ENCODE results near the gene ITGAV. TPM values are rescaled to one million over a fixed set of nuclear protein-coding genes. Genes with fewer than 3 reads are reported as not detected.

ITGAV gene
- total RNA-seq, 3 donors from 2014 or later, result 107 to 125 (median 117) TPM

DNA sequence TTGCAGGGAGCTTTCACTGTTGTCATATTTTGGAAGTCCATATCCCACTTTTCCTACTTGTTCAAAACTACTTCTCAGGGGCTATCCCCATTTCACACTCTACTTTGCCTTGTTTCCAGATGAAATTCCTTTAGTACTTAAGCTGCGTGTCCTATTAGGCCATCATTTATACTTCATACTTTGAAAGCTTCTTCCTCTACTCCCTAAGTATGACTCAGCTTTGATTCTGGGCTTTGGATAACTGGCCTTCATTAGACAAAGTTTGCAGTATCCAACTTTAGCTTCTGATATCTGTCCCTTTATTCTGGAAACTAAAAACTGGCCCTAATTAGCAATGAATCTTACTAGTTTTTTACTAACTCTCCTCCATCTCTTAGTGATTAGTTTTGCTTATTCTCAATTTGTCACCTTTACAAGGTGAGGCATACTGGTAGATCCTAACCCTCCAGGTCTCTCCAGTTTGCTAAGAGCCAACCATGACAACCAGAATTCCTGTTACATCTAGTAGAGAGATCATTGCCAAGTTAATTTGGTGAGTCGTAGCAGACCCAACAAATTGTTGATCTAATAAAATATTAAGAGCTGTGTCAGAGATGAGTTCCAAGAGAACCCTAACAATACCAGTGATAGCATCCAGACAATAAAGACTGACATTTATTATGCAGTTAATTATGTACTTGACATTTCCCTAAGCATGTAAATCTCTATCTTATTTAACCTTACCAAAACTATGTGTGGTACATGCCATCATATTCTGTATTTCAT lies 31.2 kb upstream of the ITGAV start:
- H3K4me3 ChIP-seq, result no peak overlapping the region
- no peak for DNase-seq (ENCODE audit: low spot score in 2 of 2)
- H3K27me3 ChIP-seq, result no peaks in the 10 kb centered on the region
- H3K4me1 ChIP-seq, result no peaks in the 10 kb centered on the region
- H3K36me3 ChIP-seq, result no peaks in the 10 kb centered on the region
- no peaks in the 10 kb centered on the region for H3K9me3 ChIP-seq
- intact Hi-C loops (cut with DNase I; ENCODE audit: low total_unique reads), result no loop called here
- no peak for TF ChIP-seq POLR2A (IDR thresholded peaks at IDR 0.05)
- TF ChIP-seq, protein P1, sequence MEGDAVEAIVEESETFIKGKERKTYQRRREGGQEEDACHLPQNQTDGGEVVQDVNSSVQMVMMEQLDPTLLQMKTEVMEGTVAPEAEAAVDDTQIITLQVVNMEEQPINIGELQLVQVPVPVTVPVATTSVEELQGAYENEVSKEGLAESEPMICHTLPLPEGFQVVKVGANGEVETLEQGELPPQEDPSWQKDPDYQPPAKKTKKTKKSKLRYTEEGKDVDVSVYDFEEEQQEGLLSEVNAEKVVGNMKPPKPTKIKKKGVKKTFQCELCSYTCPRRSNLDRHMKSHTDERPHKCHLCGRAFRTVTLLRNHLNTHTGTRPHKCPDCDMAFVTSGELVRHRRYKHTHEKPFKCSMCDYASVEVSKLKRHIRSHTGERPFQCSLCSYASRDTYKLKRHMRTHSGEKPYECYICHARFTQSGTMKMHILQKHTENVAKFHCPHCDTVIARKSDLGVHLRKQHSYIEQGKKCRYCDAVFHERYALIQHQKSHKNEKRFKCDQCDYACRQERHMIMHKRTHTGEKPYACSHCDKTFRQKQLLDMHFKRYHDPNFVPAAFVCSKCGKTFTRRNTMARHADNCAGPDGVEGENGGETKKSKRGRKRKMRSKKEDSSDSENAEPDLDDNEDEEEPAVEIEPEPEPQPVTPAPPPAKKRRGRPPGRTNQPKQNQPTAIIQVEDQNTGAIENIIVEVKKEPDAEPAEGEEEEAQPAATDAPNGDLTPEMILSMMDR (IDR thresholded peaks at IDR 0.05), result no peak
- no peak for TF ChIP-seq POLR2AphosphoS5 (IDR thresholded peaks at IDR 0.05)
- H3K27ac ChIP-seq, result no peak overlapping the region

DNA sequence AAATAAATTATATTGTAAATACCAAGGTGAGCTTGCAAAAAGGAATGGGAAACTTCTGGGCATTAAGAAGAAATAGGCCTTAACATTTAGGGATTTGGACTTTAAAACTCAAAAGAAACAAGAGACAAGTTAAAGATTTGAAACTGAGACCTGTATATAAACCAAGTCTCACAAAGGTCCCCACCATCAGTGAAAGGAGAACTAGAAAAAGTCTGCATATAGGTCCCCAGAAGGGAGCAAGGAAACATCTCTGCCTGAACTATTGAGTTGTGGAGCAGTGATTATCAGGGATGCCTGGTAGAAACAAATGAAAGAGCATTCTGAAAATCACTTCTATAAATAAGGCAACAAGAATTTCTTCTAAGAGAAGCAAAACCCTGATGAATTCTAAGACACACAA lies 30.5 kb upstream of the ITGAV start:
- no peaks in the 10 kb centered on the region for H3K36me3 ChIP-seq
- no peak overlapping the region for H3K27ac ChIP-seq
- H3K27me3 ChIP-seq, result no peaks in the 10 kb centered on the region
- intact Hi-C loops (cut with DNase I; ENCODE audit: low total_unique reads), result no loop called here
- DNase-seq (ENCODE audit: low spot score in 2 of 2), result no peak
- TF ChIP-seq POLR2A (IDR thresholded peaks at IDR 0.05) (no peak), POLR2AphosphoS5 (IDR thresholded peaks at IDR 0.05) (no peak)
- TF ChIP-seq, protein P1 (IDR thresholded peaks at IDR 0.05), result no peak
- H3K4me1 ChIP-seq, result no peaks in the 10 kb centered on the region
- no peak overlapping the region for H3K4me3 ChIP-seq
- no peaks in the 10 kb centered on the region for H3K9me3 ChIP-seq

DNA sequence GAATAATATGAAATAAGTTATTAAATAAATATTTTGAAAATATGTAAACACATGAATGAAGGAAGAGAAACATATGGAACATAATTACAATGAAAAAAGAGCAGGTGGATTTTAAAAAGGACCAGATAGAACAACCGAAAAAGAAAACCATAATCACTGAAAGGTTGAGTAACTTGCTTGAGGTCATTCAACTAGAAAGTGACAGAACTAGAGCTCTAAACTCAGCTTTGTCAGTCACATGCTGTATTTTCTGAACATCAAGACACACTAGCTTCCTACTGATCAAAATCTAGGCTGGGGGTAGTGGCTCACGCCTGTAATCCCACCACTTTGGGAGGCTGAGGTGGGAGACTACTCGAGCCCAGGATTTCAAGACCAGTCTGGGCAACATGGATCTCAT lies 30.0 kb upstream of the ITGAV start:
- Histone ChIP-seq H3K4me1 (no peaks in the 10 kb centered on the region), H3K9me3 (no peaks in the 10 kb centered on the region), H3K4me3 (no peak overlapping the region), H3K27ac (no peak overlapping the region), H3K36me3 (no peaks in the 10 kb centered on the region), H3K27me3 (no peaks in the 10 kb centered on the region)
- TF ChIP-seq, protein P1 (IDR thresholded peaks at IDR 0.05), result no peak
- TF ChIP-seq POLR2A (IDR thresholded peaks at IDR 0.05) (no peak), POLR2AphosphoS5 (IDR thresholded peaks at IDR 0.05) (no peak)
- intact Hi-C loops (cut with DNase I; ENCODE audit: low total_unique reads), result no loop called here
- DNase-seq (ENCODE audit: low spot score in 2 of 2), result no peak

DNA sequence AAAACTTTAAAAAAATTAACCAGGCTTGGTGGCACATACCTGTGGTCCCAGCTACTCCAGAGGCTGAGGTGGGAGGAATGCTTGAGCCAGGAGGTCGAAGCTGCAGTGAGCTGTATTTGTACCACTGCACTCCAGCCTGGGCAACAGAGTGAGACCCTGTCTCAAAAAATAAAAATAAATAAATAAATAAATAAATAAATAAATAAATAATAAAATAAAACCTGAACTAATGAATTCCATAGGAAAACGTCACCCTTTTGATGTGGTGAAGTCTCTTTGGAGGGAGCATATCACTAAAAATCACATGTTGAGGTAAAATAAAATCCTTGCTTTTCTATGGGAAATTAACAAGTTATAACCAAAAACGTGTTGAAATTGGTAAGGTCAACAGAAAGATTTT lies 29.6 kb upstream of the ITGAV start:
- no peaks in the 10 kb centered on the region for H3K4me1 ChIP-seq
- TF ChIP-seq POLR2AphosphoS5 (IDR thresholded peaks at IDR 0.05), result no peak
- H3K4me3 ChIP-seq, result no peak overlapping the region
- H3K27ac ChIP-seq, result no peak overlapping the region
- no peaks in the 10 kb centered on the region for H3K9me3 ChIP-seq
- intact Hi-C loops (cut with DNase I; ENCODE audit: low total_unique reads), result no loop called here
- H3K36me3 ChIP-seq, result no peaks in the 10 kb centered on the region
- H3K27me3 ChIP-seq, result no peaks in the 10 kb centered on the region
- DNase-seq (ENCODE audit: low spot score in 2 of 2), result no peak

DNA sequence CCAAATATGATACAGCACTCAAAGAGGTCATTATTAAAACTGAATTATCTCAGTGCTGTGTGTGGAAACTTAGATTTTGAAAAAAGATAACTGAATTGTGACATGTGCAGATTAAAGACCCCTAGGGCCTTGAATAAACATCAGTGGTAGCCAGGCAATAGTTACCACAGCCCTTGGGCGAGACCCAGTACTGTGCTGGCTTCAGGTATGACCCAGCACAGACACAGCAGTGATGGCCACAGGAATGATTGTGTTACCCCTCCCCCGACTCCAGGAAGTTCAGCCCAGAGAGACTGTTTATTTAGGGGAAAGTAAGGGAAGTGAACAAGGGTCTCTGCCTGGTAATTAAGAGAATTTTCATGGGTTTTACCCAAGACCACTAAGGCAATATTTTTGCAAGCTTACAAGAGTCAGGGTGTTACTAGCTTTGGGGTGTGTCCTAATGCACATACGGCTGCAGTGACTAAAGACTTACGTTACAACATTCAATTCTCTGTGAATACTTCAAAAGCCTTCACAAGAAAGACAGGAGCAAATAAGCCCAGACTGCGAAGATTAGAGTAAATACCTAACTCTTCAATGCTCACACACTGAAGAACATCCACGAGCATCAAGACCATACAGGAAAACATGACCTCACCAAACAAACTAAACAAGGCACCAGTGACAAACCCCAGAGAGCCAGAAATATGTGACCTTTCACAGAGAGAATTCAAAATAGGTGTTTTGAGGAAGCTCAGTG lies 28.2 kb upstream of the ITGAV start:
- Histone ChIP-seq H3K4me3 (no peak overlapping the region), H3K9me3 (no peaks in the 10 kb centered on the region), H3K4me1 (no peaks in the 10 kb centered on the region), H3K27ac (no peak overlapping the region), H3K36me3 (no peaks in the 10 kb centered on the region), H3K27me3 (no peaks in the 10 kb centered on the region)
- DNase-seq (ENCODE audit: low spot score in 2 of 2), result no peak
- no peak for TF ChIP-seq POLR2A (IDR thresholded peaks at IDR 0.05)
- TF ChIP-seq, protein P1 (IDR thresholded peaks at IDR 0.05), result no peak
- intact Hi-C loops (cut with DNase I; ENCODE audit: low total_unique reads), result no loop called here
